ENCODE data around the gene OR9A4.

The OR9A4 gene

DNA sequence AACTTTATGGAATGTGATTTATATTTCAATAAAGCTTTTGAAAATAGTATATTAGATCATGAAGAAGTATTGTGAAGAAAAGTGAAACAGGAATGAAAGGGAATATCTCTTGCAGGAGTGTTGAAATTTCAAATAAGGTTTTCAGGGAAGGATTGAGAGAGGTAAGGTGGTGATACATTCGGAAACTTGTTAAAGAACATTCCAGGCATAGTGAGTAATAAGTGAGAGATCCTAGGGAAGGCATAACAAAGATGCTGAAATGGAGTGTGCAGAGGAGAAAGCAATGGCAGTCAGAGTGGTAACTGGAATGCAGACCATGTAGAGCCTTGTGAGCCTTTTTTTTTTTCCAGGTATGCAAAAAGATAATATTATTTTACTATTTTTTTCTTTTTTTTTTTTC lies 4.1 kb downstream of the OR9A4 start:
- DNase-seq (ENCODE audit: low spot score in 2 of 2) (no peak), ATAC-seq (ENCODE audit: low read depth) (no peak)
- Mint-ChIP-seq H3K27ac (no peak overlapping the region), H3K36me3 (no peaks in the 10 kb centered on the region), H3K27me3 (no peaks in the 10 kb centered on the region), H3K9me3 (peaks cover 3% of the 10 kb centered on the region), H3K4me3 (no peak overlapping the region), H3K4me1 (no peaks in the 10 kb centered on the region)

- H3K27me3 Mint-ChIP-seq: peaks cover 2% of the 10 kb centered on the region
- DNase-seq (ENCODE audit: low spot score in 2 of 2) (no peak), ATAC-seq (ENCODE audit: low read depth) (no peak)
- peaks cover 2% of the 10 kb centered on the region for H3K9me3 Mint-ChIP-seq
- no peaks in the 10 kb centered on the region for H3K36me3 Mint-ChIP-seq
- no peak overlapping the region for H3K27ac Mint-ChIP-seq
- no peak overlapping the region for H3K4me3 Mint-ChIP-seq
- no peaks in the 10 kb centered on the region for H3K4me1 Mint-ChIP-seq
Observed at GRCh38 chr7:141928146-141928844, 12.1 kb downstream of the OR9A4 start.

DNA sequence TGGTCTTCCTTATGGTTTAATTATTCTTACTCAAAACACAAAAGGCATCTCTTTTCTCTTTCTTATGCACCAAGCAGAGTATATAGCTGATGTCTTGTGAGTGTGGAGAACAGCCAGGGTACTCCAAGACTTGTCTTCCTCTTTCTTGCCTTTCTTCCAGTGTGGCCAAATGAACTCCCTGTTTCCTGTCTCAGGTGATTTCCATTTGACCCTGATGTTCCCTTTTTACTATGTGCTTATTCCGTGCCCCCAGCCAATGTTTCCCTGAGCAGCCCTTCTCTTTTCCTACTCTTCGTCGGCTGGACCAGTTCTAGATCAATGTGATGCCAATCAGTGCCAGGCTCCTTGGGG lies 12.6 kb downstream of the OR9A4 start:
- Mint-ChIP-seq H3K4me3 (no peak overlapping the region), H3K27me3 (peaks cover 2% of the 10 kb centered on the region), H3K27ac (no peak overlapping the region), H3K9me3 (peaks cover 2% of the 10 kb centered on the region), H3K36me3 (no peaks in the 10 kb centered on the region), H3K4me1 (no peaks in the 10 kb centered on the region)
- ATAC-seq (ENCODE audit: low read depth) (no peak), DNase-seq (ENCODE audit: low spot score in 2 of 2) (no peak)

- Mint-ChIP-seq H3K4me3 (no peak overlapping the region), H3K9me3 (peaks cover 2% of the 10 kb centered on the region), H3K27me3 (peaks cover 4% of the 10 kb centered on the region), H3K27ac (no peak overlapping the region), H3K4me1 (no peaks in the 10 kb centered on the region), H3K36me3 (no peaks in the 10 kb centered on the region)
- DNase-seq (ENCODE audit: low spot score in 2 of 2) (no peak), ATAC-seq (ENCODE audit: low read depth) (no peak)
Observed at GRCh38 chr7:141930211-141930610, 14.0 kb downstream of the OR9A4 start.

GRCh38 chr7:141941075-141941474 lies 24.9 kb downstream of the OR9A4 start:
- H3K27me3 Mint-ChIP-seq: no peaks in the 10 kb centered on the region
- no peak overlapping the region for H3K4me3 Mint-ChIP-seq
- DNase-seq (ENCODE audit: low spot score in 2 of 2): no peak
- H3K4me1 Mint-ChIP-seq: no peaks in the 10 kb centered on the region
- no peak overlapping the region for H3K27ac Mint-ChIP-seq
- ATAC-seq (ENCODE audit: low read depth): no peak
- peaks cover 17% of the 10 kb centered on the region for H3K9me3 Mint-ChIP-seq
- no peaks in the 10 kb centered on the region for H3K36me3 Mint-ChIP-seq

- no peaks in the 10 kb centered on the region for H3K4me1 Mint-ChIP-seq
- H3K27ac Mint-ChIP-seq: no peak overlapping the region
Observed at GRCh38 chr7:141943846-141944245, 27.6 kb downstream of the OR9A4 start.

DNA sequence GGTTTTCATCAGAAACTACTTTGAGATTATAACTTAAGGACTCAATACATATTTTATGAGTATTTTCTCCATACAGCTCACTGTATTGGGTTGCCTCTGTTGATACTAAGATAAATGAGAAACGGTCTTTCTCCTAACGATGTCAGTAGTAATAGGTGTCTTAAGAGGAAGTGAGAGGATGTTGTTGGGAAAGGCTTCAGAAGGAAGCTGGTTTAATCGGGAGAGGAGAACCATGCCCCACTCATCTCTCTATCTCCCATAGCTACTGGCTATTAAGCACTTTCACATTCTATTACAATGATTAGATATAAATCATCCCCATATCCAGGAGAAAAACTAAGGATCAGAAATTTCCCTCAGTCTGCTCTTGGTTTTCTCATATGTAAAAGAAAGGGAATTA lies 28.6 kb downstream of the OR9A4 start:
- no peak for ATAC-seq (ENCODE audit: low read depth)
- DNase-seq (ENCODE audit: low spot score in 2 of 2): no peak
- H3K4me3 Mint-ChIP-seq: no peak overlapping the region
- H3K27me3 Mint-ChIP-seq: no peaks in the 10 kb centered on the region
- peaks cover 9% of the 10 kb centered on the region for H3K9me3 Mint-ChIP-seq
- H3K4me1 Mint-ChIP-seq: no peaks in the 10 kb centered on the region
- no peak overlapping the region for H3K27ac Mint-ChIP-seq
- no peaks in the 10 kb centered on the region for H3K36me3 Mint-ChIP-seq

More at GRCh38 chr7:141943846-141944245, 27.6 kb downstream of the OR9A4 start:
- H3K9me3 Mint-ChIP-seq: peaks cover 13% of the 10 kb centered on the region
- H3K27me3 Mint-ChIP-seq: no peaks in the 10 kb centered on the region
- no peak for DNase-seq (ENCODE audit: low spot score in 2 of 2)
- H3K4me3 Mint-ChIP-seq: no peak overlapping the region
- no peaks in the 10 kb centered on the region for H3K36me3 Mint-ChIP-seq
- ATAC-seq (ENCODE audit: low read depth): no peak

- H3K4me1 Mint-ChIP-seq: no peaks in the 10 kb centered on the region
- ATAC-seq (ENCODE audit: low read depth) (no peak), DNase-seq (ENCODE audit: low spot score in 2 of 2) (no peak)
- H3K36me3 Mint-ChIP-seq: no peaks in the 10 kb centered on the region
- no peak overlapping the region for H3K27ac Mint-ChIP-seq
- H3K27me3 Mint-ChIP-seq: no peaks in the 10 kb centered on the region
- no peak overlapping the region for H3K4me3 Mint-ChIP-seq
- H3K9me3 Mint-ChIP-seq: peaks cover 6% of the 10 kb centered on the region
Observed at GRCh38 chr7:141945356-141945755, 29.2 kb downstream of the OR9A4 start.

- no peak within 1 kb of the TSS for H3K27ac Mint-ChIP-seq
- H3K27me3 Mint-ChIP-seq: peaks cover 2% of the 10 kb centered on the region
- no peaks in the 10 kb centered on the region for H3K36me3 Mint-ChIP-seq
- no peaks in the 10 kb centered on the region for H3K4me1 Mint-ChIP-seq
- no peak within 1 kb of the TSS for H3K4me3 Mint-ChIP-seq
- no peak for ATAC-seq (ENCODE audit: low read depth)
- H3K9me3 Mint-ChIP-seq: peaks cover 1% of the 10 kb centered on the region
- no peak for DNase-seq (ENCODE audit: low spot score in 2 of 2)
Observed at GRCh38 chr7:141946796-141947195, 30.6 kb downstream of the OR9A4 start, which contains the start of gene CLEC5A. TSS of gene CLEC5A (minus strand) at chr7:141946974. CDS start at chr7:141946292, 682 bp downstream.

DNA sequence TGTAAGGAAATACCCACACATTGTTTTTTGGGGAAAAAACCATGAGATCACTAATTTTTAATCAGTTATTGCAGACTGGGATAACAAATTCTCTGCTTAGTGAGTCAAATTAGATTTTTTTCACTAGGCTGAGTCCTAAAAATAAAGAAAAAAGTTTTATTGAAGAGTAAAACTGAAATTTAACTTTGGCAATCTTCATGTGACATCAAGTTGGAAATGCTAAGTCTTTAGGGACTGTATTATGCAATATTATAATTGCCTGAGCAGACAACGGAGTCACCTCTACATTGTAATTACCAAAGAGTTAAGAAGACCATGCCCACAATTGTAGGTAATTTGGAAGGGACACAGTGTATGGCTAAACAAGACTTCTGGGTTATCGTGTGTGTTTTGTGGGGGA lies 32.8 kb downstream of the OR9A4 start:
- H3K36me3 Mint-ChIP-seq: no peaks in the 10 kb centered on the region
- ATAC-seq (ENCODE audit: low read depth): no peak
- H3K4me3 Mint-ChIP-seq: no peak overlapping the region
- no peaks in the 10 kb centered on the region for H3K4me1 Mint-ChIP-seq
- peaks cover 1% of the 10 kb centered on the region for H3K9me3 Mint-ChIP-seq
- H3K27ac Mint-ChIP-seq: no peak overlapping the region
- no peak for DNase-seq (ENCODE audit: low spot score in 2 of 2)
- peaks cover 2% of the 10 kb centered on the region for H3K27me3 Mint-ChIP-seq

- no peaks in the 10 kb centered on the region for H3K9me3 Mint-ChIP-seq
Observed at GRCh38 chr7:141949451-141949850, 33.3 kb downstream of the OR9A4 start.

DNA sequence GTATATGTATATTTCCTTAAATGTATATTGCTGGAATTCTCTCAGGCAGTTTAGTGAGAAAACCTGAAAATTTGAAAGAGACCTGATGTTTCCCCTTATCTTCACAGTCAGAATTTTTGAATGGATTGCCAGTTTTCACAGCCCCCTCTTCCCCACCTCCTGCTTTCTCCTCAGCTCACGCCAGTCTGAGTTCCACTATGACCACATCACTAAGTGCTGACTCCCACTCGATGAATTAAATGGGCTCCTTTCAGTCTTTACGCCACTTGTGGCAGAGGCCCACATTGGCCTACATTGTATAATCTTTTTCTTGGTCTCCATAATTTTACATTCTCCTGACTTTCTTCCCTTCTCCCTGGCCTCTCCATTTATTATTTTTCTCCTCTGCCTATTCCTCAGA lies 33.7 kb downstream of the OR9A4 start:
- DNase-seq (ENCODE audit: low spot score in 2 of 2) (no peak), ATAC-seq (ENCODE audit: low read depth) (no peak)
- no peaks in the 10 kb centered on the region for H3K9me3 Mint-ChIP-seq
- H3K27me3 Mint-ChIP-seq: peaks cover 2% of the 10 kb centered on the region
- no peaks in the 10 kb centered on the region for H3K4me1 Mint-ChIP-seq
- no peaks in the 10 kb centered on the region for H3K36me3 Mint-ChIP-seq
- no peak overlapping the region for H3K4me3 Mint-ChIP-seq
- no peak overlapping the region for H3K27ac Mint-ChIP-seq

More at GRCh38 chr7:141949451-141949850, 33.3 kb downstream of the OR9A4 start:
- H3K27me3 Mint-ChIP-seq: peaks cover 2% of the 10 kb centered on the region
- H3K36me3 Mint-ChIP-seq: no peaks in the 10 kb centered on the region
- no peak for DNase-seq (ENCODE audit: low spot score in 2 of 2)
- H3K4me3 Mint-ChIP-seq: no peak overlapping the region
- no peak overlapping the region for H3K27ac Mint-ChIP-seq
- no peaks in the 10 kb centered on the region for H3K4me1 Mint-ChIP-seq
- ATAC-seq (ENCODE audit: low read depth): no peak

DNA sequence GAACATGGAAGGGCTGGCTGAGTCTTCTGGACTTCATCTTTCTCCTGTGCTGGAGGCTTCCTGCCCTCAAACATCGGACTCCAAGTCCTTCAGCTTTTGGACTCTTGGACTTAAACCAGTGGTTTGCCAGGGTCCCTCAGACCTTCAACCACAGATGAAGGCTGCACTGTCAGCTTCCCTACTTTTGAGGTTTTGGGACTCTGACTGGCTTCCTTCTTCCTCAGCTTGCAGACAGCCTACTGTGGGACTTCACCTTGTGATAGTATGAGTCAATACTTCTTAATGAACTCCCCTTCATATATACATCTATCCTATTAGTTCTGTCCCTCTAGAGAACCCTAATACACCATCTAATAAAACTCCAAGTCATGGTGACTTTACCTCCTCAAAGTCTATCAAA lies 34.6 kb downstream of the OR9A4 start:
- DNase-seq (ENCODE audit: low spot score in 2 of 2) (no peak), ATAC-seq (ENCODE audit: low read depth) (no peak)
- Mint-ChIP-seq H3K9me3 (no peaks in the 10 kb centered on the region), H3K4me3 (no peak overlapping the region), H3K27me3 (peaks cover 2% of the 10 kb centered on the region), H3K27ac (no peak overlapping the region), H3K4me1 (no peaks in the 10 kb centered on the region), H3K36me3 (no peaks in the 10 kb centered on the region)

GRCh38 chr7:141952461-141952860 lies 36.3 kb downstream of the OR9A4 start:
- Mint-ChIP-seq H3K27ac (no peak overlapping the region), H3K9me3 (no peaks in the 10 kb centered on the region), H3K4me1 (no peaks in the 10 kb centered on the region), H3K27me3 (peaks cover 2% of the 10 kb centered on the region), H3K4me3 (no peak overlapping the region), H3K36me3 (no peaks in the 10 kb centered on the region)
- DNase-seq (ENCODE audit: low spot score in 2 of 2): no peak
- ATAC-seq (ENCODE audit: low read depth): no peak

DNA sequence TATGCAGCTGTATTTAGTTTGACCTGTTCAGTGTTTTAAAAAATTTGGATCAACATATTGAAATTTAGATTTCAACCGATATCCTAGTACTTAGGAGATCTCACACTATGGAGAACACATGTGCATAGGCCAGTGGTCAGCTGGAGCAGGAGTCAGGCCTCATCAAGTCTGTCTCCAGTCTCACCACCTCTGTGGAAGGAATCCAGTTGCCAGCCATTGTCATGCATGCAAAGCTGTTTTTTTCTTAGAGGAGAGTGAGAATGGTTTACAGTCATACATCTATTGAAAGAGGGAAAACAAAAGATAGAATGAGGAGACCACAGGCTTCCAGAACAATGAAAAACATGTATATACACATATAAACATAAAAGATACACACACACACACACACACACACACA lies 38.1 kb downstream of the OR9A4 start:
- Mint-ChIP-seq H3K27me3 (peaks cover 2% of the 10 kb centered on the region), H3K36me3 (no peaks in the 10 kb centered on the region), H3K4me1 (no peaks in the 10 kb centered on the region), H3K27ac (no peak overlapping the region), H3K4me3 (no peak overlapping the region), H3K9me3 (no peaks in the 10 kb centered on the region)
- no peak for DNase-seq (ENCODE audit: low spot score in 2 of 2)
- ATAC-seq (ENCODE audit: low read depth): no peak

Data from memory B cell (primary cell).